Keratinocyte (primary cell): ENCODE measurements around the gene AGAP1. TPM values are rescaled to one million over a fixed set of nuclear protein-coding genes. Genes with fewer than 3 reads are reported as not detected.

Experiments
- DNase-seq: peaks from one replicate; pipeline ENCODE4 v3.0.0-alpha.2; 2011; ENCODE audit warnings: low read depth, missing footprints, low spot score
- FAIRE-seq: peaks from 2 replicates; lab custom pipeline; 2011; peaks lifted over from hg19 to GRCh38; lab: Jason Lieb, UNC
- H2AFZ ChIP-seq: 2 replicates; pipeline ENCODE4 v1.6.0; 2012; ENCODE audit warnings: low read length, control low read depth, inconsistent platforms; ENCODE audit not compliant: control insufficient read depth
- H3K27ac ChIP-seq: 2 replicates; pipeline ENCODE4 v1.5.1; 2011; ENCODE audit warnings: low read length; ENCODE audit not compliant: control insufficient read depth, insufficient read depth
- H3K27me3 ChIP-seq: 3 replicates; pipeline ENCODE4 v1.6.0; 2011; ENCODE audit warnings: low read length; ENCODE audit not compliant: control insufficient read depth, insufficient read depth; ENCODE audit errors: extremely low read depth
- H3K36me3 ChIP-seq, 2 experiments: 2 replicates in 1 of 2; 3 replicates in 1 of 2; pipeline ENCODE4 v1.5.1; 2011; ENCODE audit warnings: low read length in 2 of 2, mild to moderate bottlenecking in 1 of 2; ENCODE audit not compliant: control insufficient read depth in 2 of 2, insufficient read depth in 2 of 2; ENCODE audit errors: extremely low read depth in 1 of 2
- H3K4me1 ChIP-seq: 3 replicates; pipeline ENCODE4 v1.5.1; 2011; ENCODE audit warnings: low read length; ENCODE audit not compliant: control insufficient read depth, insufficient read depth; ENCODE audit errors: extremely low read depth
- H3K4me2 ChIP-seq: 3 replicates; pipeline ENCODE4 v1.6.0; 2011; ENCODE audit warnings: low read depth, low read length; ENCODE audit not compliant: control insufficient read depth, insufficient read depth; ENCODE audit errors: extremely low read depth
- H3K4me3 ChIP-seq, 3 experiments: fragments of 200-600 bp in 1 of 3; sonication (generic) in 1 of 3; 2 replicates in 2 of 3; 3 replicates in 1 of 3; pipeline ENCODE4 v1.5.1; 2011 to 2016; ENCODE audit warnings: low read length in 3 of 3, mild to moderate bottlenecking in 3 of 3, control low read depth in 2 of 3, inconsistent platforms in 1 of 3, low read depth in 1 of 3, mixed read lengths in 1 of 3, mixed run types in 1 of 3, moderate library complexity in 1 of 3; ENCODE audit not compliant: control insufficient read depth in 2 of 3, insufficient read depth in 2 of 3; ENCODE audit errors: extremely low read depth in 1 of 3
- H3K79me2 ChIP-seq: 2 replicates; pipeline ENCODE4 v1.6.0; 2012; ENCODE audit warnings: low read length; ENCODE audit not compliant: control insufficient read depth, insufficient read depth
- H3K9ac ChIP-seq: 3 replicates; pipeline ENCODE4 v1.6.0; 2011; ENCODE audit warnings: low read length; ENCODE audit not compliant: control insufficient read depth, insufficient read depth; ENCODE audit errors: extremely low read depth
- H3K9me1 ChIP-seq: 3 replicates; pipeline ENCODE4 v1.6.0; 2011; ENCODE audit warnings: low read length; ENCODE audit not compliant: control insufficient read depth, insufficient read depth; ENCODE audit errors: extremely low read depth
- H3K9me3 ChIP-seq: 2 replicates; pipeline ENCODE4 v1.5.1; 2012; ENCODE audit warnings: low read depth, low read length; ENCODE audit not compliant: control insufficient read depth
- H4K20me1 ChIP-seq: 3 replicates; pipeline ENCODE4 v1.6.0; 2011; ENCODE audit warnings: low read length; ENCODE audit not compliant: control insufficient read depth, insufficient read depth; ENCODE audit errors: extremely low read depth
- CTCF ChIP-seq, 3 experiments: IDR thresholded peaks in 1 of 3; conservative IDR thresholded peaks in 1 of 3; optimal IDR thresholded peaks in 1 of 3; 2 replicates in 2 of 3; 3 replicates in 1 of 3; pipeline versions ENCODE3 to v1.5.1; 2011; ENCODE audit warnings: low read length in 3 of 3, mild to moderate bottlenecking in 3 of 3, moderate library complexity in 2 of 3, control low read depth in 1 of 3, inconsistent platforms in 1 of 3; ENCODE audit not compliant: insufficient read depth in 2 of 3; ENCODE audit errors: extremely low read depth in 1 of 3
- EZH2 ChIP-seq: IDR thresholded peaks from one replicate; pipeline ENCODE4 v1.6.1; 2012; ENCODE audit warnings: inconsistent platforms, mild to moderate bottlenecking, low read length, moderate library complexity
- dilution Hi-C: fragments of 300-500 bp; cut with MboI; formaldehyde crosslinking; loops from one replicate; pipeline ENCODE4 v1.7.0; 2020; ENCODE audit warnings: low sequenced_read_pairs; ENCODE audit not compliant: extremely low pct_ligation_motif_present
- polyA plus RNA-seq, 5 experiments: library from polyadenylated mRNA; depleted of rRNA in 3 of 5; stranded (reverse) in 3 of 5; stranded (forward) in 1 of 5; unstranded in 1 of 5; fragments of >200 nt; gene quantifications; 1 replicate in 1 of 5; 2 replicates in 3 of 5; 3 replicates in 1 of 5; pipeline versions ENCODE4 v1.2.1 to v1.2.3, GENCODE V29; 2011 to 2012; ENCODE audit warnings: missing spikeins in 2 of 5, low read depth in 1 of 5, low replicate concordance in 1 of 5

Gene AGAP1
- polyA plus RNA-seq, 1 donor (not counting 4 experiments of a cell fraction or from before 2014, with no cell fraction given), result 12.6 TPM

GRCh38 chr2:236051806-236052205 is 558.0 kb downstream of the AGAP1 start:
- H4K20me1 ChIP-seq, result no peaks in the 10 kb centered on the region
- peaks cover 3 to 5% of the 10 kb centered on the region in 2 experiments for H3K36me3 ChIP-seq
- TF ChIP-seq EZH2 (no peak), CTCF (optimal IDR thresholded peaks at IDR 0.05 in 1 of 3, IDR thresholded peaks at IDR 0.05 in 1 of 3, conservative IDR thresholded peaks at IDR 0.05 in 1 of 3; ENCODE audit: extremely low read depth in 1 of 3, insufficient read depth in 2 of 3, low read length in 3 of 3) (no peak)
- H3K9me3 ChIP-seq, result no peaks in the 10 kb centered on the region
- H3K4me3 ChIP-seq, result no peak overlapping the region
- no peak overlapping the region for H3K27ac ChIP-seq
- H3K4me1 ChIP-seq, result peaks cover 7% of the 10 kb centered on the region
- H3K4me2 ChIP-seq, result no peak overlapping the region
- H3K27me3 ChIP-seq, result no peaks in the 10 kb centered on the region
- DNase-seq (no peak), FAIRE-seq (no peak)
- H3K79me2 ChIP-seq, result no peaks in the 10 kb centered on the region
- H3K9ac ChIP-seq, result no peak overlapping the region
- H3K9me1 ChIP-seq, result no peaks in the 10 kb centered on the region
- no peak overlapping the region for H2AFZ ChIP-seq
- dilution Hi-C loops, result no loop called here

GRCh38 chr2:236052206-236052605 is 558.4 kb downstream of the AGAP1 start:
- TF ChIP-seq CTCF (optimal IDR thresholded peaks at IDR 0.05 in 1 of 3, IDR thresholded peaks at IDR 0.05 in 1 of 3, conservative IDR thresholded peaks at IDR 0.05 in 1 of 3; ENCODE audit: extremely low read depth in 1 of 3, insufficient read depth in 2 of 3, low read length in 3 of 3) (no peak), EZH2 (no peak)
- Histone ChIP-seq H3K4me2 (no peak overlapping the region), H3K79me2 (no peaks in the 10 kb centered on the region), H2AFZ (no peak overlapping the region), H3K4me3 (no peak overlapping the region), H3K9ac (no peak overlapping the region), H3K4me1 (peaks cover 7% of the 10 kb centered on the region), H3K36me3 (peaks cover 3% of the 10 kb centered on the region in 2 experiments), H3K27me3 (no peaks in the 10 kb centered on the region), H4K20me1 (no peaks in the 10 kb centered on the region), H3K9me1 (no peaks in the 10 kb centered on the region), H3K9me3 (no peaks in the 10 kb centered on the region), H3K27ac (no peak overlapping the region)
- dilution Hi-C loops, result no loop called here
- FAIRE-seq, result no peak
- no peak for DNase-seq
